Subcutaneous adipose tissue (tissue), 4 donors: ENCODE results near the gene PRKAG2. TPM values are rescaled to one million over a fixed set of nuclear protein-coding genes. Genes with fewer than 3 reads are reported as not detected.

Experiments
- total RNA-seq, 4 donors: library from RNA; depleted of rRNA; stranded (reverse); fragments of >200 nt; gene quantifications; one replicate each; pipeline ENCODE4 v1.1.0, GENCODE V29; 2016
- TF ChIP-seq, protein P1 (sequence below): fragments of 450-650 bp; IDR thresholded peaks from one replicate; pipeline ENCODE4 v1.5.1; 2016; ENCODE audit warnings: low read depth, mild to moderate bottlenecking, control low read depth, antibody characterized with exemption, moderate library complexity

Gene PRKAG2
- total RNA-seq, 4 donors from 2014 or later: 47.1 to 77.6 (median 67.6) TPM

DNA sequence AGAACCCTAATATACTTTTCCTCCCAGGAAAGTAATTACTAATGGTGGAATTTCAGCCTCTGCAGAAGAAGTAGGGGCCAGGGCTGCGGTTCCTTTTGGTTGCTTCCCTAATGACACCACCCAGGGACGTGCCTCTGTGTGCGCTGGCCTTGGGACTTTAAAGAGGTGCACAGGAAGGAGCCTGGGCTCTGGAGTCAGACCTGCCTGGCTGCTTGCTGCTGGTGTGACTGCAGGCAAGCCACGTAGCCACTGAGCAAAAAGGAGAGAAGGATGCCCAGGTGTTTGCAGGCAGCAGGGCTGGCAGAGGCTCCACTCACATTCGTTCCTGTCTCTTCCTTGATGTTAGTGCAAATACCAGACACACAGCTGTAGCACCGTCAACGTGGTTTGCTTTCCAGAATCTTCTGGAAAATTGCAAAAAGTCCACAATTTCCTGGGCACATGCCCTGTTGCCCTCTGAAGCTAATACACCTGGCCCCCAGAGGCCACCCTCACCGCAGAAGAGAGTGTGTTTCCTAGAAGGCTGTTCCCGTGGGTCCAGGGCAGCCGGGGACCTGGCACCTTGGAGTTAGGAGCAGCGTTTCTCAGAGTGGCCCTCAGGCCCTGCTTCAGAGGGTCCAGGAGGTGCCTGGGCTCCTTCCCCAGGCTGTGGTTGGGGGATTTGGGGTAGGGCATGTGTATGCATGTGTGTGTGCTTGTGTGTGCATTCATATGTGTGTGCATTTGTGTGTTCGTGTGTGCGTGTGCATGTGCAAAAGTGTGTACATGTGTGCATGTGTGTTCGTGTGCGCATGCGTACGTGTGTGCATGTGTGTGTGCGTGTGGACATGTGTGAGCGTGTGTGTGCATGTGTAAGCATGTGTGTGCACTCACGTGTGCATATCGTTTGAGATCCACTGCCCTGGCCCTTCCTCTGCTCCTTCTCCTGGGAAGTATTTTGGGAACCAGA is 12.8 kb upstream of the PRKAG2 start:
- TF ChIP-seq, protein P1, sequence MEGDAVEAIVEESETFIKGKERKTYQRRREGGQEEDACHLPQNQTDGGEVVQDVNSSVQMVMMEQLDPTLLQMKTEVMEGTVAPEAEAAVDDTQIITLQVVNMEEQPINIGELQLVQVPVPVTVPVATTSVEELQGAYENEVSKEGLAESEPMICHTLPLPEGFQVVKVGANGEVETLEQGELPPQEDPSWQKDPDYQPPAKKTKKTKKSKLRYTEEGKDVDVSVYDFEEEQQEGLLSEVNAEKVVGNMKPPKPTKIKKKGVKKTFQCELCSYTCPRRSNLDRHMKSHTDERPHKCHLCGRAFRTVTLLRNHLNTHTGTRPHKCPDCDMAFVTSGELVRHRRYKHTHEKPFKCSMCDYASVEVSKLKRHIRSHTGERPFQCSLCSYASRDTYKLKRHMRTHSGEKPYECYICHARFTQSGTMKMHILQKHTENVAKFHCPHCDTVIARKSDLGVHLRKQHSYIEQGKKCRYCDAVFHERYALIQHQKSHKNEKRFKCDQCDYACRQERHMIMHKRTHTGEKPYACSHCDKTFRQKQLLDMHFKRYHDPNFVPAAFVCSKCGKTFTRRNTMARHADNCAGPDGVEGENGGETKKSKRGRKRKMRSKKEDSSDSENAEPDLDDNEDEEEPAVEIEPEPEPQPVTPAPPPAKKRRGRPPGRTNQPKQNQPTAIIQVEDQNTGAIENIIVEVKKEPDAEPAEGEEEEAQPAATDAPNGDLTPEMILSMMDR: no peak

DNA sequence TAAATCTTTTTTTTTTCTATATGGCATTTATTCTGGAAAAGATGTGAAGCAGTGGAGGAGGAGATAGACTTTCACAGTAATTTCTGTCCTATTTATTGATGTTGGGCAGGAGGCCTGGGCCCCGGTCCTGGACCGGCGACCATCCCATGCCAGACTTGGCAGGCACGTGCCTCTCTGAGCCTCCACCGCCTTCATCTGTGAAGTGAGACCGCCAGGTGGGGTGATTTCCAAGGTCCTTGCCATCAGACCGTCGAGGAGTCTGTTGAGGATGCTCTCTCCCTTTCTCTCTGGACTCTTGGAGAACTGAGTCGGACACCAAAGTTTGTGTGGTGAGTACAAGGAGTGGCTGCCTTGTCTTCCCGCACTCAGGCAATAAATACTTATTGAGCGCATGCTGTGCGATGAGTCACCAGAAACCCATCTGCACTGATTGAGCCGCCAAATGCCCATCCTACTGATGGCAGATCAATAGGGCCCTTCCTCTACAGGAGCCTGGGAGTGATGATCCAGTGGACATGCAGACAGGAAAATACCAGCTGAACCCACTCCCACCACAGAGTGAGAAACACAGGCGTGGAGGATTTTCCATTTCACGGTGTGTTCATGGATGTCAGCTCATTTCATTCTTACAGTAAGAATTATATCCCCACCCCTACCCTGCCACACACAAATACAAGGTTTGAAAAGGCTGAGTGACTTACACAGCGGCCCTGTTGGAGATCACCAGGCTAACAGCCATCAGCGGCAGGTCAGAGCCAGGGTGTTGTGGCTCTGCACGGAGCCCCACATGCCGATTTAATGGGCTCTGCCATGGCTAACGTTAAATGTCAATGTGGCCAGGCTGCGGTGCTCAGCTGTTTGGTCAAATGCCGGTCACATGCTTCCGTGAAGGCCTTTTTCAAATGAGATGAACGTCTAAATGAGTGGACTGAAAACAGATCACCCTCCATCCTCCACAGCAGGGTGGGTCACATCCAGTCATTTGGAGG is 11.5 kb upstream of the PRKAG2 start:
- TF ChIP-seq, protein P1: no peak

DNA sequence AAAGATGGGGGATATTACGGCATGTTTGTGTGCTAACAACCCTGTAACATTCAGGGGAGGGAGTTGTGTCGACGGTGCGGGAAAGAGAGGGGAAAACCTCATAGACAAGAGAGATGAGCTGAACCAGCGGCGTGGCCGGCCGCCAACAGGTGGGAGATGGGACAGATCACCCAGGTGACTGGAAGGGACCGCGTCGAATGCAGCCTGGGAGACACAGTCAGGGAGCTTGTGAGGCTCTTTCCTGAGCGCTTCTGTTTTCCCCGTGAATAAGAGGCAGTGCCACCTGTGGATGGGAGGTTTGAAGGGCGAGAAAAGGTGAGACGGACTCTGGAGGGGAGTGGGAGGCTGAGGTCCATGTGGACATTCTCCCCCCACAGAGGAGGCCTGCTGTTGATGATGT is 9.9 kb upstream of the PRKAG2 start:
- TF ChIP-seq, protein P1: no peak

DNA sequence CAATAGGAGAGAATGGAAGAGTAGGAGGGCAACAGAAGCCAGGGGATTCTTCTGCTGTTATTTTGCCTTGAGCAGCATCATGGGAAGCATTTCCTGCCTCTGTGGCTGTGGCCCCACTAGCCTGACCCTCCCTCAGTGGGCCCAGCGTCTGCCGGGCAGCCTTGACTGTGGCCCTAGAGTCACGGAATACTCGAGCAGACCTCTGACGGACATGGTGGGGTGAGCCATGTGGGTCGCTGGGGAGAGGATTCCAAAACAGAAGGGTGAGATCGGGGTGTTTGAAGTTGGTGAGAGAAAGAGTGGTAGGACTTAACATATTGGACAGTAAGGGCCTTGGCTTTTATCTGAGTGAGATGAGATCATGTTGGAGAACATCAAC is 8.3 kb upstream of the PRKAG2 start:
- TF ChIP-seq, protein P1: no peak

DNA sequence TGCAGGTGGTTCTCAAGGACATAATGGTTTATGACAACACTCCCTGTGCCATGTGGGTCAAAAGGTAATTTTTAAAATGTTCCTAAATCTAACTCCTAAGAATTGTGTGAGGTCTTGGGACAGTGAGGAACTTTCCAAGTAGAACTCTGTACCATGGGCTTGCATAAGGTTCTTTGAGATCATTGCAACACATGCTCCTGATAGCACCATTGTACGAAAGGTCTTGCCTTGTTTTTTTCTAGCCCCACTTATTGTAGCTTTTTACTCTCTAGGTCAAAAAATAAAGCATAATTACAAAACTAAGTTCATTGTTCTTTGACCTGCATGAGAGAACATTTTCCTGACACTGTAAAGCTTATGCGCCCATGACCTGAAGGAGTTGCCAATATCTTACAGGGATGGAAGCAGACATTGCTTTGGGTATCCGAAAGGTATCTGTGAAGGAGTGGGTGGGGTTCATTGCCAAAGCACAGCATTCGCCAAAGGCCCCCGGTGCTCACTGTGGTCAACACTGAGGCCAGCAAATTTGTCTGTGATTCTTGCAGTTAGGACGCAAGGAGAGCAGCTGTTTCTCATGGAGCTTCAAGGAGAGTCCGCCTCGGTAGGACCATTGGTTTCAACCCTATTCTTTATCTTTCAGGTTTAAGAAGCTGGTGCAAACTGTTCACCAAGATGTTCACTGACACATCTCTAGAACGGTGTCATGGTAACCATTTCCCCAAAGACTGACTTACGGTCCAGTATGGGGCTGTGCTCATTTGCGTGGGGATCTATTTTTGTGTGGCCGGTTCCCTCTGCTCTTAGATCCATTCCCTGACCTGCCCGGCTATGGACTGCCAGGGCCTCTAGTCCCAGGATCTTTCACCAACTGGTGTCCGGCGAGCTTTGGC is 7.6 kb upstream of the PRKAG2 start:
- TF ChIP-seq, protein P1: no peak

DNA sequence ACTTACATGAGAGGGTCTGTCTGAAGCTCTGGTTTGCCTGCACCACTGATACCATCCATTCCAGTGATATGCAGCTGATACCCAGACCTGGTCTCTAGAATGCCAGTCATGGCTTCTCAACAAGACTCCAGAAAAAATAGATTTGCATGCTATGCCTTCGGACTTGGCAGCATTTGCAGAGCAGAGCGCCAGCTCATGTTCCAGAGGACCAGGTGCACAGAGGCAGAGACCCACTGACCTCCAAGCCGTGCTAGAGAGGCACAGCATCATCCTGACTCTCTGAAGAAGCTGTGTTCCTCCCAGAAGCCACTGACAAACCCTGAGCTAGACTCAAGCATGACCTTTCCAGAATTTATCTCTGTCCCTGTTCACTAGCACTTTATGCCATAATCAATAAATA is 6.9 kb upstream of the PRKAG2 start:
- TF ChIP-seq, protein P1: no peak
